Fibroblast of skin of right quadriceps (primary cell): ENCODE results near the gene FOXO4.
A peak's percentile ranks its signal among the peaks of the same experiment; 100 is the strongest.
"Not testable (repeated sequence)": the region's sequence is repeated elsewhere in the genome, so short reads cannot be mapped to it uniquely, and the experiment has no call there.

Source experiments
- DNase-seq: peaks from one replicate; pipeline ENCODE4 v3.0.0-alpha.2; 2013

Gene FOXO4, protein sequence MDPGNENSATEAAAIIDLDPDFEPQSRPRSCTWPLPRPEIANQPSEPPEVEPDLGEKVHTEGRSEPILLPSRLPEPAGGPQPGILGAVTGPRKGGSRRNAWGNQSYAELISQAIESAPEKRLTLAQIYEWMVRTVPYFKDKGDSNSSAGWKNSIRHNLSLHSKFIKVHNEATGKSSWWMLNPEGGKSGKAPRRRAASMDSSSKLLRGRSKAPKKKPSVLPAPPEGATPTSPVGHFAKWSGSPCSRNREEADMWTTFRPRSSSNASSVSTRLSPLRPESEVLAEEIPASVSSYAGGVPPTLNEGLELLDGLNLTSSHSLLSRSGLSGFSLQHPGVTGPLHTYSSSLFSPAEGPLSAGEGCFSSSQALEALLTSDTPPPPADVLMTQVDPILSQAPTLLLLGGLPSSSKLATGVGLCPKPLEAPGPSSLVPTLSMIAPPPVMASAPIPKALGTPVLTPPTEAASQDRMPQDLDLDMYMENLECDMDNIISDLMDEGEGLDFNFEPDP

DNA sequence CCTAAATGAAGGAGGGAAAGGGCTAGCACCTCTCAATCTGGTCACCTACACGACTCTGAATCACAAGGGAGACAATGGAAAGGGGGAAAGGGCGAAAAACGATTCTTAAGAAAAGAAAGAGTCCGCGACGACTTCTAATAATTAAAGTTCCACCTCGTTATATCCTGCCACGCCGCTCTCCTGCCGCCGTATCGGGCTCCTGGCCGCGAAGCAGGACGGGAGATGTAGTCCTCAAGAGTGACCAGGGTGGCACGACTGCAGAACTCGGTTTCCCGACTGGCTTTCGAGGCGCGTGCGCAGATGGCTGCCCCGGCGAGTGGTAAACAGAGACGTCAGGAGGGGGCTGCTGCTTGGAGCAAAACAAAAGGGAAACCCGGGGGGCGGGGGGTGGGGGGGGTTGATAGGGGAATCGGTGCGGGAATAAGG is at the start of gene FOXO4:
FOXO4 (plus strand) TSS at position 297 of the 426 bp plus-strand sequence. CDS start 678 bp downstream, outside the sequence.
- peak; percentile 80 for DNase-seq

DNA sequence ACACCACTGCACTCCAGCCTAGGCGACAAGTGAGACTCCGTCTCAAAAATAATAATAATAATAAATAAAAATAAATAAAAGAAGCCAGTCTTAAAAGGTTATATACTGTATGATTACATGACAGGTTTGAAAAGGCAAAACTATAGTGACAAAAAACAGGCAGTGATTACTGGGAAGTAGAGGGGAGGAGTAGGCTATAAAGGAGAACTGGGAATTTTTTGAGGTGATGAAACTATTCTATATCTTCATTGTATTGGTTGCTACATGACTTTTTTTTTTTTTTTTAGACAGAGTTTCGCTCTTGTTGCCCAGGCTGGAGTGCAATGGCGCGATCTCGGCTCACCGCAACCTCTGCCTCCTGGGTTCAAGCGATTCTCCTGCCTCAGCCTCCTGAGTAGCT is 47.8 kb upstream of the FOXO4 start:
- DNase-seq = not testable (repeated sequence)

DNA sequence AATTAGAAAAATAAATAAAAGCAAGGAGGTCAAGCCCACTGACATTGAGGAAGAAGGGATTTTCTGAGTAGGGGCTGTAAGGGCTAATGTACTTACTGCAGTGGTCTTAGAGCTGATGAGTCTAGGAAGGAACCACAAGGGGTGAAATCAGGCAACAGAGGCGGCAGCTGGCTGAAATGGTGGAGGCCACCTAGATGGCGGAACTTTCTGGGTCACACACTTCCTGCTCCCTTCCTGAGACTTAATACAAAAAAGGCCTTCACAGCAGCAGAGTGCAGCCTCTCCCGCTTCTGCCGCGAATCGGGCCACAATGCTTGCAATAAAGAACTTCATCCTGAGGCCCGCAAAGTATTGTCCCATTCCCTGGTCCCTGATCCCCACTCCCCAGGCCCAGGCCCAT is 42.9 kb upstream of the FOXO4 start:
- no peak for DNase-seq

DNA sequence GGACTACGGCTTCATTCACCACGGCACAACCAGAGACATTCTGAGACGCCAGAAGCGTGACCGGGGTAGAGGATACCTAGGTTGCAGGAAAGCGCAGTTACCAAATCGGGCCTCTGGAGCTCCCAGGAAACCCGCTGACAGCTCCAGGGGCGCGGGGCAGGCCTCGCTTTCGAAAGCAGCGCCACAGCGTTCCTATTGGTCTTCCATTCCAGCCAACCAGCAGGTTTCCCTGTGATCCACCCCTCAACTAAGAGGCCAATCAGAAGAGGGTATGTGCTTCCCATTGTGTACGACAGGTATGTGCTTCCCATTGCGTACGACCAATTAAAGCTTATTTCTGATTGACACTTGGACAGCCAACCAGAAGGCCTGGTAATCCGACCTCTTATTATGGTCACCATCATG is 42.4 kb upstream of the FOXO4 start:
- peak; percentile 17 for DNase-seq

DNA sequence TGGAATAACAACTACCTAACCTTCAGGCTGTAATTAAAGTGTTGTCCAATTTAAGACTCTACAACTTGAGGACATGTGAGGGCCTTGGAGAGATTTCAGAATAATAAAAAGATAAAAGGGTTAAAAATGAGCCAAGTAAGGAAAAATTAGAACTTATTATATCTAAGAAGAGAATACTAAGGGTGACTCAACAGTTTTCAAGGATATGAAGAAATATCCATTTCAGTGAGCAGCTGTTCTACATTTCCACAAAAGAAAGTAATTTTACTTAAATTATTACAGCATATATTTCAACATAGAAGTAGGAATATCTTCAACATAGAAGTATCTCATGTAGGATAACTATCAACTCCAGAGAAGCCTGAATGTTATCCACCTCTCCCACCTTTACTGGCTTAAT is 38.8 kb upstream of the FOXO4 start:
- peak; percentile 5 for DNase-seq

DNA sequence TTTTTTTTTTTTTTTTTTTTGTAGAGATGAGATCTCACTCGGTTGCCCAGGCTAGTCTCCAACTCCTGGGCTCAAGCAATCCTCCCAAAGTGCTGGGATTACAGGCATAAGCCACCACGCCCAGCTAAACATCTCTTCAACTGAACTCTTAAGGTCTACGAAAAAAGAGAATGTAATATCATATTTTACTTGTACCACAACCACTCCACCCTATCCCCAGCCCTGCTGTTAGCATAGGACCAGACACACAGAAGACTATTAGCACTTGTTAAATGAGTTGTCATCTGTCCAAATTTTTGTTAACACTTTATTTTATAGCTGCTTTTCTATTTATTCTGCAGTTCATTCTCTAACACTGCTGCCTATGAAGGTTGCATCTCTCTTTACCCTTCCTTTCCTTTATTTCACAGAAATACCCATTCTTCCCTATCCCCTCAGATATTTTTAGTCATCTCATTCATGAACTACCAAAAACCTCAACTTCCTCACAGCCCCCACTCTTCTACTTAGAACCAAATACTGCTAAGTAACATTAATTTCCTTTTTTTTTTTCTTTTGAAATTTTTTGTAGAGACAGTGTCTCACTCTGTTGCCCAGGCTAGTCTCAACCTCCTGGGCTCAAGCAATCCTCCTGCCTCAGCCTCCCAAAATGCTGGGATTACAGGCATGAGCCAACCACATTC is 37.7 kb upstream of the FOXO4 start:
- DNase-seq = no peak

DNA sequence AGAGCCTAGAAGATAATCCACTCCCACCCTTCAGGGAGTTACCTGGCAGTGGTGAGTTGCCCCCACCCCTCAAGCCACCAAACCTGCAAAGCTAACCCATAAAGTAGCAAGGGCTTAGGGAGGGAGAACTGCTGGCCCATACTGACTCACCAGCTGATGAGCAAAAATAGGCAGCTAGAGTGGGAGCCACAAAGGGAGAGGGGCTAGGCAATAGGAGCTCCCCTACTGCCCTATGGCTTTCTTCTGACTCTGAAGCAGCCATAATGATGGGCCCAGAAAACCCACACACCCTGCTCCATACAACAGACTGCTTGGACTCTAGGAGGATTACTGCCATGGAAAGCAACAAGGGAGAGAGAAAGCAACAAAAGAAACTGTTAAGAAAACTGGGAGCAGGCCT is 35.5 kb upstream of the FOXO4 start:
- DNase-seq = no peak

DNA sequence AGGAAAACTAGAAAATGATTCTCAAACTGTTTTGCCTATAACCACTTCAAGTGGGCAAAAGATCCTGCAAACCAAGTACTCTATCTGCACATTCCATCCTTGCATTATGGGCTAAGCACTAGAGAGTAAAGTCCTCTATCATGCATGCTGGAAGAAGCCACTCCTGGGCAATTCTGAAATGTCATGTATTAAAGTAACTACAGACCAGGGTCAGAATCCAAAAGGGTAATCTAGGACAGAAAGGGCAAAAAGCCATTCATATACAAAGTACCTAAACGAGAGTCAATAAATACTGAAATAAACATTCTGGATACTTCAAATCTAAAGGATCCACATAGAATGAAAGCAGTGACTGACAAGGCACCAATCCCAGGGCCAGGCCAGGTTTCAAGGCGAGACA is 28.6 kb upstream of the FOXO4 start:
- DNase-seq = no peak

DNA sequence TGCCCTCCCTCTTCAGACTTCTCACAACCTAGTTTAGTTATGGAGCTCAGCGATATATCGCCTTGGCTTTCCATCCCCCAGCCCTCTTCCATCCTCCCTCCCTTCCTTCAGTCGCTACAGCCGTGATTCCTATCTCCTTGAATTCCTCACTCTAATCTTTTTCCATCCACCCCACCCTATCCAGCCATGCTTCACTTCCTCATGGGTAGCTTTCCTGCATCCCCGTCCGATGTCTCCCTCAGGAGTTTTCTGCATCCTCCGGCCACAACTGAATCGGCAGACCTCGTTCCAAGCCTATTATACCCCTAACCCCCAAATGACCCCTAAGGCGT is 28.0 kb upstream of the FOXO4 start:
- DNase-seq = no peak

DNA sequence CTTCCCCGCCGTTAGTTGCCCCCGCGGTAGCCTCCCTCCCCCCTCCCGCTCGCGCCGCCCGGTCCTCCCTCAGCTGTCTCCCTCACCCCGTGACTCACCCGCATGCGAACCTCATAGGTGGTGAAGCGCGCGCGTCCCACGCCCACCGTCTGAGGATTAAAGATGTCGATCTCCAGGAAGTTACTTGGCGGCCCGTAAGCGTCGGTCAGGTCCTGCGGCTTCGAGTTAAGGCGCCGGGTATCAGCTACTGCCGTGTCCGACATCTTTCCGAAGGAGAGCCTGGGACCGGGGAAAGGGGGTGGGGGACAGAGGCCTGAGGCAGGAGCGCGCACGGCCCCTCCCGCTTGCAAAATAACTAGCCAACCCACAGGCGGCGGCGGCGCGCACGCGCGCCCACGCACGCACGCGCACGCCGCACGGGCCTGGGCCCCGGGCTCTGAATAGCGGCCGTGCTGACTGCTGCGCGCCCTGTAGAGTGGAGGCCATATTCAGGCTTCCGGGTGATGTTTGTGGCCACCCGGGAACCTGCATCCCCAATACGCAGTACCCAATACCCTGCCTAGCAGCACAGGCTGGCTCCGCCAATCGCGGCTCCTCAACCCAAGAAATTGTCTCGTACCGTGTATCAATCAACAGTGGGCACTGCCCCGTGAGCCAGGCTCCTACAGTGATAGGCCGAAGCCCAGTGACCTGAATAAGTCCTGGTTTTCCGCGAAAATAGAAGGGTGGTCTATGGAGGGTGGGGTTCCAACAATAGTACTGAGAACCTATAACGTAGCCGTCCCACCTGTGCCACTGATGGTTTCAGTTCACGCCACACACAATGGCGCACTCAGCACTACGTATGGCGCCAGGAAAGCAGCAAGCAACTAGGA is 27.4 kb upstream of the FOXO4 start, which contains the start of gene SNX12:
SNX12 (minus strand) TSS at position 291 of the 875 bp plus-strand sequence; CDS start at position 263, 28 bp downstream.
- DNase-seq = peak; percentile 94

DNA sequence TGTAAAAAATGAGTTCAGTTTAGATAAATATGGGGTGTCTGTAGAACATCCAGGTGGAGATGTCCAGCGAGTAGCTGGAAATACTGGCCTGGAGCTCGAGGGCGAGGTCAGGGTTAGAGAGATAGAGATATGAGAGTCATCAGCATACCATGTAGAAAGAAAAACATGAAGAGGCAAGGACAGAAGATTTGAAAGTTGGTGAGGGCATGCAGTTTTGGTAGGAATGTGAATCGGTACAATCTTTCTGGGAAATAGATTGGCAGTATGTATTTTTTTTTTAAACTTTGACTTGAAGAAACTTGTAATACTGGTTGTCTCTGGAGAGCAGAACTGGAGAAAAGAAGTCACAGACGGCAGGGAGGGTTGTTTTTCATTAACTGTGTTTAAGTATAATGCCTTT is 25.1 kb upstream of the FOXO4 start:
- DNase-seq = no peak

DNA sequence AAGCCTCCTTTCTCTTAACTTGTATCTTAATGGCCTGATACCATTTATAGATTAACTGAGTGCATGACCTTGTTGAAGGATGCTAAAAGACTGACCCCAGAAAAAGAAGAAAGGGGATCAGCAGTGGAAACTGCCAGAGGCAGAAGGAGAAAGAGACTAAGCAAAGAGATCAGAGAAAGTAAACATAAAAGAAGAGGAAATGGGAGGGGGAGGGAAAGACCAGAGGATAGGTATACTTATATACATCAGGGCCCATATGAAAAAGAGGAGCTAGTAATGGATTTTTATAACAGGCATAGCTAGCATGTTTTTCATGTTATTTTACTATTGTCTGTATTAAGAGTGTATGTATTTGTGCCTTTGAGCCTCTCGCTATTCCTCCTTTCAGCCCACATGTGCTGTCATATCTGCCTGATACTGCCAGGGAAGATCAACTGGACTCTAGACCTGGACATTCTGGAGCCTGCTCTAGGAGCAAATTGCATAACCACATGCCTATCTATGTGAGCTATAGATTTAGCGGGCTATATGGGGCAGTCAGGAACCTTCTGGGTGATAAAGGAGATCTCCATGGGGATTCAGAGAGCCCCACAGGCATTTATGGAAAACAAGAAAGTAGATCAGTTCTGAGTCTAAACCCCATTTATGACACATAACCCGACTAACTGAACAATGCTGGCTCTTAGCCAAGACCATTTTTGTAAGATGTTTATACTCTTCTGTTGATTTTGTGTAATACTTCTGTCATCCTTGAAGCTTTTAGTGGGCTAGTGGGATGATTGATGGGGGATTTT is 14.1 kb upstream of the FOXO4 start:
- peak; percentile 15 for DNase-seq

DNA sequence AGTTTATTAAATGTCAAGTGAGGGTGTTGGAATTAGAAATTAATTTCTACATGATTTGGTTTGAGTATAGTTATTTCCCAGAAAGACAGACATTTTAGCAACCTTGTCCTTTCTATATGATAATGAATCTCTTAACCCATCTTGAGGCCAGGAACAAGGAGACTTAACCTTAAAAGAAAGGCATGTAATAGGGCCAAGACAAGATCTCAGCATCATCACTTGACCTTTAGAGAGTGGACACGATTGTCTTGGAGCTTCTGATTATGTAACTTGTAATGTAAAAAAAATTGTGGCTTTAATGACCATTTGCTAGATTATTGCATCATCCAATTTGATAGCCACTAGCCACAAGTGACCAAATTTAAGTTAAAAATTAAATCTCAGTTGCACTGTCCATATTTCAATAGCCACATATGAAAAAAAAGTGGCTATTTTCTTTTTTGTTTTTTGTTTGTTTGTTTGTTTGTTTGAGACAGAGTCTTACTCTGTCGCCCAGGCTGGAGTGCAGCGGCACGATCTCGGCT is 13.5 kb upstream of the FOXO4 start:
- DNase-seq = no peak

DNA sequence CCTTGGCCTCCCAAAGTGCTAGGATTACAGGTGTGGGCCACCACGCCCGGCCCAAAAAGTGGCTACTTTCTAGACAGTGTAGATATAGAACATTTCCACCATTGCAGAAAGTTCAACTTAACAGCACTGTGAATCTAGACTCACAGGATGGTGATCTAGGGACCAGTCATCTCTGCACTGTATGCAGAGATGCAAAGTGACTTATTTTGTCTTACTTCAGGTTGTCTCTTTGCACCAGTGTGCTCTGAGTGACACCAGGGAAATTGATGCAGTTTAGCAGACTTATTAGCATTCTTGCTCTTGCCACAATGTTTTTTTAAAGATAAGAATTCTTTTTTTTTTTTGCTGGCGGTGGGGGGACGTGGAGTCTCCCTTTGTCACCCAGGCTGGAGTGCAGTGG is 12.8 kb upstream of the FOXO4 start:
- no peak for DNase-seq

DNA sequence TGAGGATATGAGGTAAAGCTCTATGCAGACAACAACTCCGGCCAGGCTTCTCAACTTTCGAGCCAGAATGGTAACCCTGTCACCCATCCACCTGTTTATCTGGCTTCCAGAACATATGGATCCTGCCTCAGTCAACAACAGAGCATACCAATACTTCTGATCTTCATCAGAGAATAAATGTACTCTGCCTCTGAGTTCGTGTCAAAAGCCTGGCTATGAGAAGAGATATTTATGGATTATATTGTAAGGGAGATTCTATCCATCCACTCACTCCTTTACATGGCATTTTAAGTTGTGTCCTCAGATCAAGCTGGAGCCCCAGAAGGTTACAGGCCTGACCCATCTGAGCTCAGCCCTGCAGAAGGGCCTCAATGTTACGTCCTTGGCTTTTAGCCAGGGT is 9.8 kb upstream of the FOXO4 start:
- DNase-seq = no peak

DNA sequence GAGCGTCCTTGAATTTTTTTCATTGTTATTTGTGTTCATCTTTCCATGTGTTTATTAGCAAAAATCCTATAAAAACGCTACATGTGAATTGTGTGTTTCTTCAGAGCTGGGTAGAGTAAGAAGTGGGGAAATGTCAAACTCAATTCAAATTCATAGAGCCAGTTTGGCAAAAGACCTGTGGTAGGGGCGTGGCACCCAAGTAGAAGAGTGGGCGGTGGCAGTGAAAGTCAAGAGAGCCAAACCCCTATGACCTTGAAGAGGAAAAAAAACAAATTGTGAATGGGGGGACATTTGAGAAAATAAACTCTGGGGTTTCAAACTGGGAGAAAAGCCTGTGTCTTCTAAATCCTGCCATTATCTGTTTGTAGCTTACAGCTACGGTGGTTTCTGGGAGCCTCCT is 4.4 kb upstream of the FOXO4 start:
- DNase-seq = no peak

DNA sequence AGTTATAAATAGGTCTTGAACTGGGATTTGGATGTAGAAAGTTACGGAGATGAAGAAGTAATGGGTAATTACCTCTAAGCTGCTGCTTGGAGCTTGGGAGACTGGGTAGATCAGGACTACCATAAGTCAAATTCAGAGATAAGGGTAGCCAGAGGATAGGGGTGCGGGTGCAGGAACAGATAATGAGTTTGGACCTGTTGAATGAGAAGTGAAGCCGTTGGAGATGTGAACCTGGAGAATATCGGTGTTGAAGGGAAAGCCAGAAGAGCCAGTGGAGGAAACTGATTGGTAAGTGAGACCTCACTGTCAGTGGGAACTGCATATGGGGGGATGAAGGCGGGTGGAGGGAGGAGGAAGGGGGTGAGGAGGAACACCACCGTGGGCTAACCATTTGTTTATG is 618 bp upstream of the FOXO4 start:
- DNase-seq = no peak

DNA sequence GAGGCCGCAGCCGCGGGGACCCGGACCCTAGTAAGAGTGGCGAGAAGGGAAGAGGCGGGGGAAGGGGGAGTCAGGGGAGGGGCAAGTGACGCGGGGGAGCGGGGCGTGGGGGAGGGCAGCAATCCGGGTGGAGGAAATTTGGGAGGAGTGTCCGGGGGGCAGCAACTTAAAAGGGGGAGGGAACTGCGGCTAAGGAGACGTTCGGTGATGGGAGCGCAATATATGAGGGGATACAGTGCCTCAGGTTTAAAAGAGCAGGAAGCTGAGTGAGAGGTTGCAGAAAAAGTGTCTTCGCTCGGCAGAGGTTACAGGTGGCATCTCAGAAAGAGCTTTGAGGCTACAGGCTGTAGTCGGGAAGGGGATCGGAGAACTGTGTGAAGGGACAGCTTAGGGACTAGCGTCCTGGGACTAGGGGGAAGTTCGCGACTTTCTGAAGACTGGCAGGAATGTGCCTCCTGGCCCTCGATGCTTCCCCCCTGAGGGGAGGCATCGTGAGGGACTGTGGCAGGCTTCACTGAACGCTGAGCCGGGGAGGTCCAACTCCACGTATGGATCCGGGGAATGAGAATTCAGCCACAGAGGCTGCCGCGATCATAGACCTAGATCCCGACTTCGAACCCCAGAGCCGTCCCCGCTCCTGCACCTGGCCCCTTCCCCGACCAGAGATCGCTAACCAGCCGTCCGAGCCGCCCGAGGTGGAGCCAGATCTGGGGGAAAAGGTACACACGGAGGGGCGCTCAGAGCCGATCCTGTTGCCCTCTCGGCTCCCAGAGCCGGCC is 519 bp downstream of the FOXO4 start:
- peak; percentile 49 for DNase-seq

DNA sequence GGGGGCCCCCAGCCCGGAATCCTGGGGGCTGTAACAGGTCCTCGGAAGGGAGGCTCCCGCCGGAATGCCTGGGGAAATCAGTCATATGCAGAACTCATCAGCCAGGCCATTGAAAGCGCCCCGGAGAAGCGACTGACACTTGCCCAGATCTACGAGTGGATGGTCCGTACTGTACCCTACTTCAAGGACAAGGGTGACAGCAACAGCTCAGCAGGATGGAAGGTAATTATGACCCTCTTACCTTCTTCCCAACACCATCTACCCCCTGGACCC is 1.0 kb downstream of the FOXO4 start:
- no peak for DNase-seq

DNA sequence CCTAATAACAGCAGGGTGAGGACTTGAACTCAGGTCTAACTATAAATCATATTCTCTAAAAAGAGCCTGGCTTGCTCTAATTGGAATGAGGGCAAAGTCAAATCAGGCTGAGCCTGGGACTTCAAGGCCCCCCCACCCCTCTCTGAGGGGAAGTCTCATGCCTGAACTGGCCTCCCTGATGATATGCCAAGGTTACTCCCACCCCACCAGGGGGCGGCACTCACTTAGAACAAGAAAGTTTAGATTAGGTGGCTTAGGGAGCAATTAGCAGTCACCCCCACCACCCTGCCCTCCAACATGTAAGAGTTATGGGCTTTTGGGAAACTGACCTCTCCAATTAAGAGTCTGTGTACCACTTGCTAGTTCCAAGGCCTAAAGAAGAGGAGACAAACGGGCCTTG is 2.7 kb downstream of the FOXO4 start:
- DNase-seq = peak; percentile 27

DNA sequence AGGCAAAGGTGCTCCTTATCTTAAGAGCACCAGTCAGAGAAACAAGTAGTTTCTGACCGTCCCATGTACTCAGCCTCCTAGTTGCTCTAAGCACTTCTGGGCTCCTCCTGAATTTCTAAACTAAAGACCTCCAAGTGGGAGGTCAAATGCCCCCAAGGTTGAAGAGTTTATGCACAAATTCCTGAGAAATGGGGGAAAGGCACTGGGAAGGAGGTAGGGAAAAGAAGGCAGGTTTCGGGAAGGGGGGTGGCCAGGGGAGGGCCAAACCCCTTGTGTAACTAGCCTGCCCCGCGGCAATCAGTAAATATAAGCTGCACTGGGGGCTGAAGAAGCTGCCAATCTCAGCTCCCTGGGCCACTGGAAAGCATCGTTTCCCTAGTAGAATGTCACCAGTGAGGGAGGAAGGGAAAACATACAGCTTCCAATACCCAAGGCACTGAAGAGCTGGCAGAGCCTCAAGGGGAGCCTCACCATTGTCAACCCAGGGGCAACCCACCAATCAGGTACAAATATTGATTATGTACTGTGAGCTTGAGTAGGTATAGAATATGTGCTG is 3.4 kb downstream of the FOXO4 start:
- DNase-seq = no peak
